HG02610 (cell line): ENCODE data around the gene STEEP1.

Experiments used
- ATAC-seq: cut with Tn5 transposase; IDR thresholded peaks from one replicate; pipeline ENCODE4 v1.9.1; 2021; ENCODE audit warnings: mild to moderate bottlenecking, moderate library complexity; ENCODE audit not compliant: unreplicated experiment

Gene STEEP1

DNA sequence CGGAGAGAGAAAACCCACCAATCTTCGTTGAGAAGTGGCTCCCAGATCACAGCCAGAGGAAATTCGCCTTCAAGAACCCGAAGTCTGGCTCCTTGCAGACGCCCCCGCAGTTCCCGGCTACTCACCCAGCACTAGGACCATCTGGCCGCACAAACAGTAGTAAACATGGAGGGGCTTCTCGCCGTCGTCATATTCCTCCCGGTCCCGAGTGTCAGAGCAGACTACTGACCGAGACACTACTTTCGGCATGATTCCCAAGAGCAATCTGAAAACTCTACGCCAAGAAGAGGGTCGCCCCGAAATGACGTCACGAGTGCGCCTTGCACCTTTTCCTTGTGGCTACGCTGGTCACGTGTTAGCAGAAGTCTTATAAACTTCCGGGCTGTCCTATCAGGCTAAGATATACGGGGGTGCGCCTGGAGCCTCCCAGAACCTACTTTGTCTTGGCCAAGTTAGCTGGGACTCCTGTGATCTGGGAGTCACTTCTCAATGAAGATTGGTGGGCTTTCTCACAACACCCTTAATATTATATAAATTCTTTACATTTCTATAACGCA, at the start of gene STEEP1:
TSS of gene STEEP1 (minus strand) at position 303 of the 557 bp plus-strand sequence. CDS start at position 249, 54 bp downstream.
- peak; percentile 93 for ATAC-seq

GRCh38 chrX:119614776-119615175, 49.6 kb upstream of the STEEP1 start:
- ATAC-seq, result no peak

DNA sequence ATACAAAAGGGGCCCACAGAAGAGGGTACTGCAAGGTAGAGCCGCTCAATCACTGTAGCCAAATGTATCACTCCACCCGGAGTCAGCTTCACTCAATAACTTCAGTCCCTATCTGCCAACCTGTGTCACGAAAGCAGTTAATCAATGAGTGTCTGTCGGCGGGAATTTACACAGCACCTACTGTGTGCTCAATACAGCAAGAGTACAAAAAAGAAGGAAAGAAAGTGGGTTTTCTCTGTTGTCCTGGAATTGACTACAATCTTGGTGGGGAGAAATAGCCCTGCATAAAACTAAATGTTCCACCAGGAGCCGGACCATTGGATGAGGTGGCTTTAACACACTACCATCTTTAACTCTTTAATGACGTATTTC, 41.8 kb upstream of the STEEP1 start:
- ATAC-seq, result no peak

DNA sequence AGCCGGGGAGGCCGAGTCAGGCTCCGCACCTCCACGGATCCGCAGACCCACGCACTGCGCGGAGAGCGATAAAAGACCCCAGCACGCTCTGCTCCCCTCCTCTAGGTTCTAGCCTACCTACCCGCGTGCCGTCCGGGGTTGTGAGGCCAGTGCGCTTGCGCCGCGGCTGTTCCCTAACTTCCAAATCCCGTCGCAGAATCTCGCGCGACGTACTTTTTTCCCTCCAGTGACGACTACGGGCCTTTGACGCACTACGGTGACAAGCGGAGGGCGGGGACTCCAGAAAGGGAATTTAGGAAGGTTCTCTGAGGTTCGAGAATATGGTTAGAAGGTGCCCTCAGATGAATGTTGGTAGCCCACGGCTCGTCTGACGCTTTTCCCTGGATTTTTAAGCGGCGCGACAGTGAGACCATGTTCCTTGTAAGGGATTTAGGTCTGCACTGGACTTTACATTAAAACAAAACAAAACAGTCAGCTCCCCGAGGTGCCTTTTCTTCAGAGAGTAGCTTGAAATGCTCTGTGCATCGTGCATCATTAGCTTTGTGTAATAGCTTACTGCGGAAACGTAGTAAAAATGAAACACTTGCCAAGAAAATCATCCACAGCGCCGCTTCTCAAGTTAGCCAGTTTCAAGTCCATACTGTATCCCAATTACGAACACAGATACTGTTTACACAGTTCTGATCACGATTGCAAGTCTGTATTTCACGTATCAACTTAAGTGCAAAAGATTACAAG, 41.2 kb upstream of the STEEP1 start, which contains the start of gene NKRF:
TSS of gene NKRF (minus strand) at position 145 of the 738 bp plus-strand sequence.
- ATAC-seq, result peak; percentile 88

- ATAC-seq, result peak; percentile 28
Observed at GRCh38 chrX:119605464-119606279, 40.5 kb upstream of the STEEP1 start.

GRCh38 chrX:119604766-119605463, 39.7 kb upstream of the STEEP1 start:
- ATAC-seq, result no peak

DNA sequence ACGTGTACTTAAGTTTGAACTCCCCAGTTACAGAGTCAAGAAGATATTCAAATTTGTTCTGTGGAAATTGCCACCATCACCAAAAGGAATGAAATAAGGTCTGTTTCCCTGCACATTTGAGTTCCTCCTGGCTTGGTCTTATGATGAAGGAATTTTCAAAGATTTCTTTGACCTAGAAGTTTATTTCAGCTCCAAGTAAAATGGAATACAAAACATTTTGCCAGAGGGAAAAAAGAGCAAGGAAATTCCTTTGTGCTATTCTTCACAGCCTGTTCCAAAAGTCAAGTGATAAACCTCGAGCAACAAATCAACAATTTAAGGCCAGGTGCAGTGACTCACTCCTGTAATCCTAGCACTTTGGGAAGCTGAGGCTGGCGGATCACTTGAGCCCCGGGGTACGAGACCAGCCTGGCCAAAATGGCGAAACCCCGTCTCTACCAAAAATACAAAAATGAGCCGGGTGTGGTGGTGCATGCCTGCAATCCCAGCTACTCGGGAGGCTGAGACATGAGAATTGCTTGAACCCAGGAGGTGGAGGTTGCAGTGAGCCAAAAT, 37.6 kb upstream of the STEEP1 start:
- no peak for ATAC-seq

DNA sequence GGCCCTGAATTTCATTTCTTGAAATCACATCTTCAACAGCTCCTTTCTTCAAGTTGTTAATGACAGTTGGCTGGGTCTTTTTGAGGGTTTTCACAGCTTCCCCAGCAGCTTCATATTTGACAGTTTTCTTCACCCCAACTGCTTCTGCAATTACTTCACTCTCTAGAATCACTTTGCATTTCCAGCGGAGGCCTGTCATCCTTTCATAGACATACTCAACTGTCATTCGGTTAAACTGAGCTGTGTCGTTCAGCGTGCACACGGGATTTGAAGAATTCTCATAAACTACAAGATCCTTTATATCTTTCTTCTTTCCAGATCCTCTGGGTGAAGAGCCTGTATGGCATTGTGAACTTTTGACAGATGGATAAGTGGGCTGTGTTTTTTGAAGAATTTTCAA, 24.6 kb upstream of the STEEP1 start:
- no peak for ATAC-seq

GRCh38 chrX:119583431-119584059, 18.3 kb upstream of the STEEP1 start:
- ATAC-seq, result no peak

DNA sequence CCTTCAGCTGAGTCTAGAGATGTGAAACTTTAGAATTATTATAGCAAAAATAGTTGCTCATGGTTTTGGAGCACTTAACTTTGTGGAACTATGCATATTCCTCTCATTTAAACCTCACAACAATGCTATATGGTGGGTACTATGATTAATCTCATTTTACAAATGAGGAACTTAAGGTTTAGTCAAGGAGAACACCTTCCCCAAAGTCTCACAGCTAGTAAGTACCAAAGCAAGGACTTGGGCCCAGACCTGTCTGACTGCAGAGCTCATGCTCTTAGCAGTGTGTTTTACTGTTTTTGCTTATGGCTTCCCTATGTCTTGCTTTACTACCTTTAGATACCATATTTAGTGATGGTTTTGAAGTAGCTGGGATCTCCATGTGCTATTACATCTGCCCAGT, 14.2 kb upstream of the STEEP1 start:
- ATAC-seq, result peak; percentile 58

GRCh38 chrX:119574394-119575266, 9.4 kb upstream of the STEEP1 start, which contains the start of gene UBE2A:
Gene UBE2A, plus strand, starts transcription at chrX:119574563. Its CDS starts 149 bp downstream, at chrX:119574712.
- peak; percentile 81 for ATAC-seq

DNA sequence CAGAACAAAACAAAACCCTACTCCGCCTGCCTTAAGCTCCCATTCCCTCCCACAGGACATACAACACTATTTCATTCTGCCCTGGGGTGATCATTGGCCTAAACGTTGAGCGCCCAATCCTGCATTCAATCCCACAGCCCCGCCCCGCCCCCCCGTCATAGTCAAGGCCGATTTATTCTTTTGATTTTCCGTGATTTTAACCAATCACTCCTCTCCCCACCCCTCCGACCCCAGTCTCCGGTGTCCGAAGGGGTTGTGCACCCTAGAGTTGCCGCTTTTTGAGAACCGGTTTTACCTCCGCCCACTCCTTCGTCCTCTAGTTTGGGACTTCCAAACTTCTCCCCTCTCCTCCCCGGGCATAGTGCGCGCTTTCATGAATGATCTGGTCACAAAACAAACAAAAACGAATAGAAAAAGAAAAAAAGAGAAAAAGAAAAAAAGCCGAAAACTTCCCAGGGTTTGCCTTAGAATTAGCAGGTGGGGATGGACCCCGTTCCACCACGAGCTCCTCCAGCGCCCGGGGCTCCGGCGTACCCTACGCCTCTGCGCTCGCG, 8.7 kb upstream of the STEEP1 start:
- peak; percentile 18 for ATAC-seq

- ATAC-seq, result no peak
Observed at GRCh38 chrX:119573222-119573621, 8.0 kb upstream of the STEEP1 start.

DNA sequence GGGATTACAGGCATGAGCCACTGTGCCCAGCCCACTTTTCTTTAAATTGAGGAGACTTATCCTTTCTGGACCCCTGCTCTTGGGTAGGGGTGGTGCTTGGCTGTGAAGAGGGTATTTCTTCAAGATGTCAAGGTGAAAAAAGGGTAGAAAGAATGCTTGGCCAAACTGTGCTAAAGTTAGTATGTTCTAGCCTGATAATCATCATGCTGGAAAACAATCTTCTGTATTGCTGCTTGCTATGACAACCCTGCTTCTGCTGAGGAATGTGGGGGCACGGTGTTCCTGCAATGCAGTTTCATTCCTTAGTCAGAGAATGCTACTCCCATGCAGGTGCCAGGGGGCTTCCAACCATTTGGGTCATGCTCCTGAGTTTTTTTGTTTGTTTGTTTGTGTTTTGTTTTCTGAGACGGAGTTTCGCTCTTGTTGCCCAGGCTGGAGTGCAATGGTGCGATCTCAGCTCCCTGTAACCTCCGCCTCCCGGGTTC, 5.2 kb upstream of the STEEP1 start:
- ATAC-seq, result no peak

DNA sequence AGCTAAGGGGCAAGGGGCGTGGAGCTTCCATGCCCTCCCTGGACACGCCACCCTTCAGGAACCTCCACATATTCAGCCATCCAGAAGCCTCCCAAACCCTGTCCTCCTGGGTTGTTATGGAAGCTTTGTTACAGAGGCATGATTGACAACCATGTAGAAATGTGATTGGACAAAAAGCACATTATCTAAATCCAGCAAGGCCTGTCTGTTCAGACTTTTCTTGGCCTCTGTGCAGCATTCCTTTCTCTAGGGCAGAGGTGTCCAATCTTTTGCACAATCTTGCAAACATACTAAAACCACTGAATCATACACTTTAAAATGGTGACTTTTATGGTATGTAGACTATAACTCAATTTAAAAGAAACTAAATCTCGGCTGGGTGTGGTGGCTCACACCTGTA, 12.7 kb downstream of the STEEP1 start:
- ATAC-seq, result no peak

GRCh38 chrX:119549327-119550016, 15.7 kb downstream of the STEEP1 start:
- peak; percentile 74 for ATAC-seq

DNA sequence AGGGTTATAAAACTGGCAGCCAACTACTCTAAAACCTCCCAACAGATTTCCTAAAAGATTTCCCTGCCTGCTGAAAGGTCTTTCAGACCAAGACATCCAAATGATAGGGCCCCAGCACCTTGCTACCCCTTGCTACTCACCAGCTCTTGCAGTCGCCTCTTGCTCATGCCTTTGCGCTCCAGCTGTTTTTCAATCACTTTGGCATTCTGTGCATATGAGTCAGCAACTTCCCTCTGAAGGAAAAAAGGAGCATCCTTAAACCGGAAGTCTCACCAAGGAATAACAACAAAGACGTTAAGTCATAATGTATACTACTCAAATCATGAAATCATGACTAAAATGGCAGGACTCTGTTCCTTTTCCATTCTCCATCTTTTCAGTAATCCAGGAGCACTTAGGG, 24.0 kb downstream of the STEEP1 start:
- ATAC-seq, result no peak

DNA sequence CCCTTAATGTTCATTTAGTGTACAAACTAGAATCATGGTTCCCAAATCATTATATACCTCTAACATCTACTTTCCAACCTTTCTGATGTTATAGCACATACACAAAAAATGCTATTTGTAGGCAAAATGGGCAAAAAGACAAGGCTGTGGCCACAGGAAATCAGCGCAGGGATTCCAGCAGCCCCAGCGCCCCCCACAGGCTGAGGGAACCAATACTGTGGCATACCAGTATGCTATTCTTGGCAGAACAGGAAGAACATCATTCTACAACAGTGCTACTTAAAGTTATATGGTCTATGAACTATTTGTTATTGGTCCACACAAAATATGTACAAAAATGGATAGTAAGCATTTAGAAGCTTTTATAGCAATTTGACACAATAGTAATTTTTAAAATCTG, 25.3 kb downstream of the STEEP1 start:
- no peak for ATAC-seq
